H1 (cell line): ENCODE results near the gene TRPV6. TPM values are rescaled to one million over a fixed set of nuclear protein-coding genes. Genes with fewer than 3 reads are reported as not detected.

ENCODE experiments used
- CTCF ChIA-PET: fragments of 300-600 bp; sonication (Branson Sonifier 250); formaldehyde crosslinking; loops from one replicate; lab custom pipeline; 2021; ENCODE audit not compliant: partially characterized antibody; lab: Charles Lee
- POLR2A ChIA-PET: fragments of 300-600 bp; sonication (Branson Sonifier 250); formaldehyde crosslinking; loops from one replicate; lab custom pipeline; 2021; ENCODE audit warnings: inconsistent platforms; ENCODE audit not compliant: partially characterized antibody; lab: Charles Lee
- DNase-seq, 2 experiments: peaks; one replicate each; pipeline versions ENCODE4 v3.0.0 to v3.0.0-alpha.2; 2010 to 2022; ENCODE audit warnings: low spot score in 2 of 2, low read depth in 1 of 2, mixed read lengths in 1 of 2
- FAIRE-seq: peaks from 2 replicates; lab custom pipeline; 2011; peaks lifted over from hg19 to GRCh38; lab: Jason Lieb, UNC
- H2AFZ ChIP-seq: 2 replicates; pipeline ENCODE4 v1.8.1; 2012; ENCODE audit warnings: low read length, inconsistent platforms
- H2AK5ac ChIP-seq: 2 replicates; pipeline ENCODE4 v1.6.1; 2013; ENCODE audit warnings: low read depth, low read length
- H2BK120ac ChIP-seq: replicated peaks from 2 replicates; pipeline ENCODE3; 2013; ENCODE audit warnings: low read depth, low read length, inconsistent platforms
- H2BK12ac ChIP-seq: 2 replicates; pipeline ENCODE4 v1.6.1; 2013; ENCODE audit warnings: low read depth, low read length
- H2BK15ac ChIP-seq: 2 replicates; pipeline ENCODE4 v1.6.1; 2013; ENCODE audit warnings: low read length
- H2BK20ac ChIP-seq: 2 replicates; pipeline ENCODE4 v1.6.1; 2013; ENCODE audit warnings: low read length
- H2BK5ac ChIP-seq: 2 replicates; pipeline ENCODE4 v1.6.1; 2013; ENCODE audit warnings: low read depth, low read length
- H3K14ac ChIP-seq: 2 replicates; pipeline ENCODE4 v1.6.1; 2013; ENCODE audit warnings: inconsistent platforms; ENCODE audit not compliant: insufficient read length
- H3K18ac ChIP-seq: 2 replicates; pipeline ENCODE4 v1.6.1; 2013; ENCODE audit warnings: low read length; ENCODE audit errors: extremely low read depth
- H3K23ac ChIP-seq: 2 replicates; pipeline ENCODE4 v1.6.1; 2013; ENCODE audit warnings: inconsistent platforms; ENCODE audit not compliant: insufficient read length
- H3K23me2 ChIP-seq: 2 replicates; pipeline ENCODE4 v1.6.1; 2013; ENCODE audit warnings: low read depth, low read length
- H3K27ac ChIP-seq: 2 replicates; pipeline ENCODE4 v1.6.1; 2011; ENCODE audit warnings: low read depth, low read length, inconsistent platforms
- H3K27me3 ChIP-seq, 4 experiments: replicated peaks in 1 of 4; 1 replicate in 1 of 4; 2 replicates in 3 of 4; pipeline versions ENCODE4 v1.6.1 to v1.8.1; 2011 to 2013; ENCODE audit warnings: low read length in 3 of 4, mild to moderate bottlenecking in 3 of 4, inconsistent platforms in 2 of 4, mixed read lengths in 2 of 4, moderate library complexity in 1 of 4; ENCODE audit not compliant: control insufficient read depth in 3 of 4, insufficient read depth in 3 of 4; ENCODE audit errors: extremely low read depth in 1 of 4
- H3K36me3 ChIP-seq, 4 experiments: 2 replicates each; pipeline versions ENCODE4 v1.6.1 to v1.8.1; 2011 to 2013; ENCODE audit warnings: mild to moderate bottlenecking in 4 of 4, low read length in 3 of 4, moderate library complexity in 2 of 4, control low read depth in 1 of 4, inconsistent platforms in 1 of 4; ENCODE audit not compliant: insufficient read depth in 4 of 4, control insufficient read depth in 2 of 4
- H3K4ac ChIP-seq: replicated peaks from 2 replicates; pipeline ENCODE3; 2013; ENCODE audit warnings: low read length, low read depth, mixed read lengths, inconsistent platforms; ENCODE audit not compliant: insufficient read length
- H3K4me1 ChIP-seq, 4 experiments: replicated peaks in 1 of 4; 1 replicate in 1 of 4; 2 replicates in 3 of 4; pipeline versions ENCODE4 v1.6.1 to v1.8.1; 2011 to 2013; ENCODE audit warnings: low read length in 3 of 4, inconsistent platforms in 2 of 4, mixed read lengths in 1 of 4; ENCODE audit not compliant: insufficient read depth in 4 of 4, control insufficient read depth in 3 of 4
- H3K4me2 ChIP-seq, 2 experiments: 2 replicates each; pipeline versions ENCODE4 v1.6.1 to v1.8.1; 2011 to 2013; ENCODE audit warnings: low read depth in 2 of 2, low read length in 2 of 2, control low read depth in 1 of 2, inconsistent platforms in 1 of 2, mild to moderate bottlenecking in 1 of 2; ENCODE audit not compliant: insufficient read depth in 1 of 2
- H3K4me3 ChIP-seq, 4 experiments: fragments of 200-600, 300-600 bp in 1 of 4; sonication (generic), shearing (Covaris generic), sonication (Bioruptor Twin) in 1 of 4; 2 replicates each; pipeline versions ENCODE4 v1.5.1 to v1.8.1; 2011 to 2016; ENCODE audit warnings: low read length in 4 of 4, low read depth in 3 of 4, control low read depth in 2 of 4, inconsistent platforms in 2 of 4, mild to moderate bottlenecking in 2 of 4, mixed read lengths in 1 of 4, moderate library complexity in 1 of 4; ENCODE audit not compliant: insufficient read depth in 2 of 4; ENCODE audit errors: extremely low read depth in 1 of 4
- H3K56ac ChIP-seq: replicated peaks from 2 replicates; pipeline ENCODE3; 2013; ENCODE audit warnings: low read depth, mild to moderate bottlenecking, mixed read lengths, low read length, inconsistent platforms; ENCODE audit not compliant: insufficient read length
- H3K79me1 ChIP-seq: 2 replicates; pipeline ENCODE4 v1.6.1; 2013; ENCODE audit warnings: low read depth, low read length, control low read depth
- H3K79me2 ChIP-seq, 2 experiments: 2 replicates each; pipeline versions ENCODE4 v1.6.1 to v1.8.1; 2012 to 2013; ENCODE audit warnings: low read length in 2 of 2, mild to moderate bottlenecking in 2 of 2, inconsistent platforms in 1 of 2; ENCODE audit not compliant: insufficient read depth in 2 of 2, control insufficient read depth in 1 of 2
- H3K9ac ChIP-seq, 4 experiments: replicated peaks in 1 of 4; 1 replicate in 1 of 4; 2 replicates in 3 of 4; pipeline versions ENCODE4 v1.6.1 to v1.8.1; 2011 to 2013; ENCODE audit warnings: low read depth in 3 of 4, low read length in 3 of 4, control low read depth in 2 of 4, mild to moderate bottlenecking in 2 of 4, moderate library complexity in 2 of 4, inconsistent platforms in 1 of 4; ENCODE audit errors: extremely low read depth in 1 of 4
- H3K9me3 ChIP-seq, 2 experiments: 2 replicates each; pipeline versions ENCODE4 v1.6.1 to v1.8.1; 2012 to 2013; ENCODE audit warnings: mild to moderate bottlenecking in 2 of 2, moderate library complexity in 2 of 2, control low read depth in 1 of 2, inconsistent platforms in 1 of 2, low read depth in 1 of 2, low read length in 1 of 2, mixed read lengths in 1 of 2; ENCODE audit not compliant: insufficient read depth in 2 of 2
- H4K20me1 ChIP-seq, 2 experiments: replicated peaks in 1 of 2; 2 replicates each; pipeline versions ENCODE3 to v1.8.1; 2011 to 2013; ENCODE audit warnings: inconsistent platforms in 2 of 2, low read length in 2 of 2, mild to moderate bottlenecking in 1 of 2; ENCODE audit not compliant: insufficient read depth in 2 of 2, control insufficient read depth in 1 of 2
- H4K5ac ChIP-seq: 2 replicates; pipeline ENCODE4 v1.6.1; 2013; ENCODE audit warnings: low read length, low read depth, mixed read lengths, inconsistent platforms; ENCODE audit not compliant: insufficient read length
- H4K8ac ChIP-seq: 2 replicates; pipeline ENCODE4 v1.8.0; 2013; ENCODE audit warnings: mild to moderate bottlenecking, moderate library complexity, low read length, inconsistent platforms; ENCODE audit not compliant: insufficient read depth; ENCODE audit errors: extremely low read depth
- H4K91ac ChIP-seq: replicated peaks from 2 replicates; pipeline ENCODE3; 2013; ENCODE audit warnings: low read length, mixed read lengths, inconsistent platforms; ENCODE audit not compliant: insufficient read length
- BACH1 ChIP-seq: IDR thresholded peaks from 2 replicates; pipeline ENCODE4 v1.6.1; 2012; ENCODE audit warnings: low read length, improper control_type of control experiment
- BRCA1 ChIP-seq: IDR thresholded peaks from 2 replicates; pipeline ENCODE4 v1.6.1; 2012; ENCODE audit warnings: low read depth, low read length, improper control_type of control experiment
- CHD1 ChIP-seq: IDR thresholded peaks from 2 replicates; pipeline ENCODE4 v1.6.1; 2012; ENCODE audit warnings: low read depth, low read length, improper control_type of control experiment
- FOSL1 ChIP-seq: IDR thresholded peaks from 2 replicates; pipeline ENCODE4 v1.6.1; 2011; ENCODE audit warnings: mild to moderate bottlenecking, low read depth, low read length, moderate library complexity; ENCODE audit not compliant: insufficient read depth
- RBBP5 ChIP-seq: IDR thresholded peaks from 2 replicates; pipeline ENCODE4 v1.7.1; 2012; ENCODE audit warnings: low read depth, mild to moderate bottlenecking, inconsistent platforms, low read length, moderate library complexity, borderline replicate concordance
- RNF2 ChIP-seq: fragments of 200-900, 300-1000 bp; sonication (generic); IDR thresholded peaks from 2 replicates; pipeline ENCODE4 v1.7.1; 2016; ENCODE audit warnings: borderline replicate concordance, low read depth, mild to moderate bottlenecking, antibody characterized with exemption, low read length; ENCODE audit not compliant: poor library complexity, severe bottlenecking; ENCODE audit errors: missing control alignments
- SAP30 ChIP-seq: fragments of 300-600 bp; sonication (generic); IDR thresholded peaks from 2 replicates; pipeline ENCODE4 v1.7.1; 2012; ENCODE audit warnings: low read length, moderate library complexity, mild to moderate bottlenecking, inconsistent platforms; ENCODE audit not compliant: insufficient read depth, insufficient replicate concordance
- SIX5 ChIP-seq: IDR thresholded peaks from 2 replicates; pipeline ENCODE4 v1.6.1; 2011; ENCODE audit warnings: mild to moderate bottlenecking, low read depth, low read length
- USF2 ChIP-seq: IDR thresholded peaks from 2 replicates; pipeline ENCODE4 v1.6.1; 2011; ENCODE audit warnings: low read length, improper control_type of control experiment
- WGBS, 2 experiments: shearing (Covaris generic) in 1 of 2; methylation state at CpG; one replicate each; pipeline versions ENCODE4 v1.1.6 to v1.1.7; 2013 to 2015; ENCODE audit warnings: low lambda C conversion rate in 2 of 2, mixed read lengths in 2 of 2, inconsistent platforms in 1 of 2, low coverage in 1 of 2, missing lambda C conversion rate in 1 of 2; ENCODE audit not compliant: insufficient replicate concordance in 2 of 2, insufficient coverage in 1 of 2, insufficient read length in 1 of 2; ENCODE audit errors: extremely low coverage in 1 of 2, missing lambda C conversion rate in 1 of 2; 5-methylcytosine and 5-hydroxymethylcytosine counted together
- polyA plus RNA-seq, 7 experiments: library from polyadenylated mRNA; depleted of rRNA in 3 of 7; stranded (reverse) in 5 of 7; unstranded in 2 of 7; fragments of >200 nt in 5 of 7; fragments of 200-250 nt in 2 of 7; gene quantifications; 1 replicate in 5 of 7; 2 replicates in 1 of 7; 4 replicates in 1 of 7; pipeline versions ENCODE4 v1.2.1 to v1.2.3, GENCODE V29; 2011 to 2013; ENCODE audit warnings: missing spikeins in 2 of 7, mixed read lengths in 2 of 7
- total RNA-seq: library from RNA; stranded (reverse); fragmentation: NEBNext Ultra II Directional; extraction: Animal tissue kit (Norgen Biotek cat#: 25700); gene quantifications from 2 replicates; pipeline ENCODE4 v1.2.1, GENCODE V29; 2021
- TF ChIP-seq, protein P1 (sequence below), 3 experiments: IDR thresholded peaks; 1 replicate in 2 of 3; 2 replicates in 1 of 3; pipeline versions ENCODE4 v1.5.1 to v1.6.1; 2011; ENCODE audit warnings: low read length in 3 of 3, mild to moderate bottlenecking in 3 of 3, inconsistent platforms in 2 of 3, low read depth in 1 of 3, moderate library complexity in 1 of 3; ENCODE audit not compliant: insufficient read depth in 1 of 3; ENCODE audit errors: control extremely low read depth in 1 of 3

Gene TRPV6
- total and polyA plus RNA-seq, 2 of the 8 experiments (the other 6 are each of a cell fraction or from before 2014, with no cell fraction given): 0.52 to 1.1 TPM

- DNase-seq (no peak), FAIRE-seq (no peak)
- peaks cover 0 to 8% (median 0%) of the 10 kb centered on the region in 4 experiments; a peak in 4 of 7 replicates for H3K27me3 ChIP-seq
- POLR2A ChIA-PET: interaction anchor here (1.0 kb wide), 1 partner anchor 13 kb away, joined by 5 read pairs; no protein-coding TSS in a partner anchor
- H4K20me1 ChIP-seq: no peaks in the 10 kb centered on the region
- no peak overlapping the region for H3K18ac ChIP-seq
- H4K91ac ChIP-seq: no peak overlapping the region
- no peaks in the 10 kb centered on the region for H3K36me3 ChIP-seq
- no peaks in the 10 kb centered on the region for H3K79me1 ChIP-seq
- H2AK5ac ChIP-seq: no peak overlapping the region
- H2AFZ ChIP-seq: no peak overlapping the region
- H3K9ac ChIP-seq: no peak overlapping the region
- H3K79me2 ChIP-seq: no peaks in the 10 kb centered on the region
- no peaks in the 10 kb centered on the region for H3K4me1 ChIP-seq
- no peak overlapping the region for H3K56ac ChIP-seq
- H4K8ac ChIP-seq: no peak overlapping the region
- H3K27ac ChIP-seq: no peak overlapping the region
- no peaks in the 10 kb centered on the region for H3K9me3 ChIP-seq
- H3K4me3 ChIP-seq: no peak overlapping the region
- WGBS, 2 experiments: 50% methylated on average over 2 of the region's 2 CpGs; no CpG with 5 or more reads in 1 of the 2 experiments
- no peak overlapping the region for H3K4ac ChIP-seq
- H3K4me2 ChIP-seq: no peak overlapping the region
- H2BK15ac ChIP-seq: no peak overlapping the region
- H2BK120ac ChIP-seq: no peak overlapping the region
- no peak overlapping the region for H2BK12ac ChIP-seq
- H2BK20ac ChIP-seq: no peak overlapping the region
- H3K23ac ChIP-seq: no peak overlapping the region
- no peak overlapping the region for H3K14ac ChIP-seq
- no peaks in the 10 kb centered on the region for H3K23me2 ChIP-seq
- H2BK5ac ChIP-seq: no peak overlapping the region
- CTCF ChIA-PET: interaction anchor here (0.9 to 2.7 kb wide), 4 partner anchors 8 to 292 kb away, joined by 3 to 12 read pairs (median 4); no protein-coding TSS in a partner anchor
- H4K5ac ChIP-seq: no peak overlapping the region
- no peak for TF ChIP-seq SAP30
- no peak for TF ChIP-seq RNF2
- TF ChIP-seq CHD1: no peak
- TF ChIP-seq SIX5: no peak
- TF ChIP-seq USF2: no peak
- TF ChIP-seq, protein P1, sequence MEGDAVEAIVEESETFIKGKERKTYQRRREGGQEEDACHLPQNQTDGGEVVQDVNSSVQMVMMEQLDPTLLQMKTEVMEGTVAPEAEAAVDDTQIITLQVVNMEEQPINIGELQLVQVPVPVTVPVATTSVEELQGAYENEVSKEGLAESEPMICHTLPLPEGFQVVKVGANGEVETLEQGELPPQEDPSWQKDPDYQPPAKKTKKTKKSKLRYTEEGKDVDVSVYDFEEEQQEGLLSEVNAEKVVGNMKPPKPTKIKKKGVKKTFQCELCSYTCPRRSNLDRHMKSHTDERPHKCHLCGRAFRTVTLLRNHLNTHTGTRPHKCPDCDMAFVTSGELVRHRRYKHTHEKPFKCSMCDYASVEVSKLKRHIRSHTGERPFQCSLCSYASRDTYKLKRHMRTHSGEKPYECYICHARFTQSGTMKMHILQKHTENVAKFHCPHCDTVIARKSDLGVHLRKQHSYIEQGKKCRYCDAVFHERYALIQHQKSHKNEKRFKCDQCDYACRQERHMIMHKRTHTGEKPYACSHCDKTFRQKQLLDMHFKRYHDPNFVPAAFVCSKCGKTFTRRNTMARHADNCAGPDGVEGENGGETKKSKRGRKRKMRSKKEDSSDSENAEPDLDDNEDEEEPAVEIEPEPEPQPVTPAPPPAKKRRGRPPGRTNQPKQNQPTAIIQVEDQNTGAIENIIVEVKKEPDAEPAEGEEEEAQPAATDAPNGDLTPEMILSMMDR (IDR thresholded peaks at IDR 0.05; ENCODE audit: control extremely low read depth in 1 of 3, insufficient read depth in 1 of 3, low read depth in 1 of 3, low read length in 3 of 3): no peak
- TF ChIP-seq BRCA1: no peak
- TF ChIP-seq RBBP5: no peak
- no peak for TF ChIP-seq BACH1
- TF ChIP-seq FOSL1: no peak
These were observed 37.8 kb upstream of the TRPV6 start for GRCh38 chr7:142923391-142923790.
